K562 (cell line): ENCODE results near the gene RNH1. TPM values are rescaled to one million over a fixed set of nuclear protein-coding genes. Genes with fewer than 3 reads are reported as not detected.
A peak's percentile ranks its signal among the peaks of the same experiment; 100 is the strongest.

Experiments
- HSF4 ChIP-seq: fragments of 250-450 bp; sonication (Bioruptor Pico); IDR thresholded peaks from 2 replicates; pipeline ENCODE4 v2.1.2; 2022; ENCODE audit warnings: mild to moderate bottlenecking, moderate library complexity, borderline replicate concordance
- ID3 ChIP-seq, 2 experiments: fragments of 250-450 bp in 1 of 2; fragments of 450-650 bp in 1 of 2; sonication (Bioruptor Pico) in 1 of 2; IDR thresholded peaks; 2 replicates each; pipeline versions ENCODE4 v1.6.1 to v1.8.0; 2016 to 2021; ENCODE audit warnings: mild to moderate bottlenecking in 2 of 2, moderate library complexity in 2 of 2, missing compliant biosample characterization in 1 of 2, missing genetic modification characterization in 1 of 2
- MGA ChIP-seq: fragments of 450-650 bp; IDR thresholded peaks from 2 replicates; pipeline ENCODE4 v1.6.1; 2016; ENCODE audit warnings: mild to moderate bottlenecking, moderate library complexity
- MTF1 ChIP-seq: fragments of 250-450 bp; sonication (Bioruptor Pico); IDR thresholded peaks from 2 replicates; pipeline ENCODE4 v1.9.0; 2021; ENCODE audit warnings: moderate library complexity, mild to moderate bottlenecking, inconsistent platforms, borderline replicate concordance
- NCOR1 ChIP-seq: fragments of 450-650 bp; IDR thresholded peaks from 2 replicates; pipeline ENCODE4 v1.6.1; 2016; ENCODE audit warnings: mild to moderate bottlenecking, moderate library complexity
- NFYB ChIP-seq: IDR thresholded peaks from 2 replicates; pipeline ENCODE4 v1.6.1; 2011; ENCODE audit warnings: mild to moderate bottlenecking, moderate library complexity; ENCODE audit not compliant: insufficient read length; ENCODE audit errors: extremely low read depth
- PML ChIP-seq: IDR thresholded peaks from 2 replicates; pipeline ENCODE4 v1.6.1; 2012; ENCODE audit warnings: low read length, inconsistent platforms
- POU5F1 ChIP-seq: fragments of 150-350 bp; IDR thresholded peaks from 2 replicates; pipeline ENCODE4 v1.6.1; 2014; ENCODE audit warnings: borderline replicate concordance, low read length, low read depth, mild to moderate bottlenecking; ENCODE audit not compliant: partially characterized antibody
- SREBF1 ChIP-seq: fragments of 150-350 bp; IDR thresholded peaks from 2 replicates; pipeline ENCODE4 v1.6.1; 2014; ENCODE audit warnings: antibody characterized with exemption, low read depth, low read length, borderline replicate concordance
- SRSF7 ChIP-seq: fragments of 200-400 bp; formaldehyde crosslinking; optimal IDR thresholded peaks from 2 replicates; pipeline ENCODE3; 2017; ENCODE audit warnings: mild to moderate bottlenecking, low read depth, low read length
- TFE3 ChIP-seq: fragments of 450-650 bp; formaldehyde crosslinking; IDR thresholded peaks from 2 replicates; pipeline ENCODE4 v1.4.0; 2020; ENCODE audit warnings: mild to moderate bottlenecking, mixed read lengths
- ZFP1 ChIP-seq: fragments of 450-650 bp; formaldehyde crosslinking; IDR thresholded peaks from 2 replicates; pipeline ENCODE4 v1.4.0; 2020; ENCODE audit warnings: mild to moderate bottlenecking, mixed read lengths
- ZNF174 ChIP-seq: fragments of 250-450 bp; sonication (Bioruptor Pico); IDR thresholded peaks from 2 replicates; pipeline ENCODE4 v1.4.0; 2020; ENCODE audit warnings: mild to moderate bottlenecking
- ZNF23 ChIP-seq: fragments of 250-450 bp; sonication (Bioruptor Pico); IDR thresholded peaks from 2 replicates; pipeline ENCODE4 v1.4.0; 2020; ENCODE audit warnings: mild to moderate bottlenecking
- polyA plus RNA-seq, 8 experiments: library from polyadenylated mRNA; depleted of rRNA in 4 of 8; stranded (reverse) in 5 of 8; unstranded in 3 of 8; fragments of >200 nt; fragmentation: Nextera tagmentation in 2 of 8; fragmentation: Illumina TruSeq in 1 of 8; extraction: Ambion mirVana in 2 of 8; extraction: Trizol in 1 of 8; gene quantifications; 2 replicates each; pipeline versions ENCODE4 v1.2.1 to v1.2.3, GENCODE V29; 2011 to 2014; ENCODE audit warnings: inconsistent platforms in 1 of 8, missing spikeins in 1 of 8
- total RNA-seq, 7 experiments: library from RNA; depleted of rRNA in 6 of 7; stranded (reverse); fragments of >200 nt in 6 of 7; fragmentation: Illumina TruSeq in 2 of 7; extraction: Trizol in 2 of 7; gene quantifications; 2 replicates each; pipeline versions ENCODE4 v1.2.1 to v1.2.3, GENCODE V29; 2011 to 2021; ENCODE audit warnings: low replicate concordance in 1 of 7

Gene RNH1
- total and polyA plus RNA-seq, 9 of the 15 experiments (the other 6 are each of a cell fraction or from before 2014, with no cell fraction given) = 2.5 to 160 (median 44.3) TPM

- TF ChIP-seq MGA (peak; percentile 72), NCOR1 (0 out of 2 replicates have a peak, but pooled peaks have one; percentile 10), MTF1 (CRISPR knock-in tag) (no peak), PML (peak; percentile 32; the same call in 1 of the 2 replicates), TFE3 (CRISPR knock-in tag) (no peak), ID3 (CRISPR knock-in tag; IDR thresholded peaks at IDR 0.05) (no peak), ID3 (tag; IDR thresholded peaks at IDR 0.05) (no peak), SRSF7 (no peak), POU5F1 (no peak), HSF4 (CRISPR knock-in tag) (no peak), ZNF23 (CRISPR knock-in tag) (no peak), ZNF174 (CRISPR knock-in tag) (no peak), NFYB (no peak), SREBF1 (no peak), ZFP1 (CRISPR knock-in tag) (no peak)
These were observed at the start of gene RNH1 (continued) for GRCh38 chr11:506995-507726.
